Gastrocnemius medialis (tissue), 4 donors: ENCODE data around the gene PLPPR1.

Experiments
- CTCF ChIP-seq, 5 experiments: fragments of 450-650 bp in 3 of 5; fragments of 200-600 bp in 2 of 5; sonication (generic) in 2 of 5; IDR thresholded peaks in 4 of 5; conservative IDR thresholded peaks in 1 of 5; 1 replicate in 4 of 5; 2 replicates in 1 of 5; pipeline ENCODE4 v1.5.1; 2016 to 2019; ENCODE audit warnings: antibody characterized with exemption in 5 of 5, mild to moderate bottlenecking in 3 of 5, moderate library complexity in 3 of 5
- POLR2A ChIP-seq, 2 donors: fragments of 450-650 bp; IDR thresholded peaks; one replicate each; pipeline ENCODE4 v1.6.1; 2017; ENCODE audit warnings: antibody characterized with exemption in 2 of 2, mild to moderate bottlenecking in 2 of 2, moderate library complexity in 2 of 2

- TF ChIP-seq CTCF (IDR thresholded peaks at IDR 0.05 in 4 of 5, conservative IDR thresholded peaks at IDR 0.05 in 1 of 5) (no peak), POLR2A (IDR thresholded peaks at IDR 0.05) (no peak)
These were observed 35.9 kb upstream of the PLPPR1 start for GRCh38 chr9:100992632-100993031.
